IPS DF 4.7 (cell line): Measurements from ENCODE around the gene MYH16.
"Not testable (repeated sequence)": the region's sequence is repeated elsewhere in the genome, so short reads cannot be mapped to it uniquely, and the experiment has no call there.

ENCODE experiments used
- DNase-seq: peaks from one replicate; pipeline ENCODE4 v3.0.0-alpha.2; 2013; ENCODE audit warnings: low spot score; ENCODE audit errors: extremely low read depth

The MYH16 gene

GRCh38 chr7:99272476-99273045 is at the start of gene MYH16:
Gene MYH16, plus strand, starts transcription at chr7:99272839.
- no peak for DNase-seq

GRCh38 chr7:99224263-99224898 is 48.3 kb upstream of the MYH16 start:
- DNase-seq = not testable (repeated sequence)

GRCh38 chr7:99224899-99225265 is 47.8 kb upstream of the MYH16 start:
- no peak for DNase-seq

- no peak for DNase-seq
Measured at GRCh38 chr7:99229234-99229633, 43.4 kb upstream of the MYH16 start.

GRCh38 chr7:99232082-99232770 is 40.4 kb upstream of the MYH16 start:
- no peak for DNase-seq

GRCh38 chr7:99232955-99233354 is 39.7 kb upstream of the MYH16 start:
- not testable (repeated sequence) for DNase-seq

- DNase-seq = no peak
Measured at GRCh38 chr7:99234185-99234584, 38.5 kb upstream of the MYH16 start.

- no peak for DNase-seq
Measured at GRCh38 chr7:99235925-99236324, 36.7 kb upstream of the MYH16 start.

- not testable (repeated sequence) for DNase-seq
Measured at GRCh38 chr7:99237876-99238275, 34.8 kb upstream of the MYH16 start.

GRCh38 chr7:99238558-99239341 is 33.9 kb upstream of the MYH16 start:
- DNase-seq = no peak

GRCh38 chr7:99242682-99243081 is 30.0 kb upstream of the MYH16 start:
- no peak for DNase-seq

GRCh38 chr7:99243751-99244337 is 28.8 kb upstream of the MYH16 start:
- DNase-seq = no peak

- DNase-seq = no peak
Measured at GRCh38 chr7:99244939-99245338, 27.7 kb upstream of the MYH16 start.

- no peak for DNase-seq
Measured at GRCh38 chr7:99248391-99249095, 24.1 kb upstream of the MYH16 start.

GRCh38 chr7:99249985-99250575 is 22.6 kb upstream of the MYH16 start:
- DNase-seq = no peak

- no peak for DNase-seq
Measured at GRCh38 chr7:99252166-99252895, 20.3 kb upstream of the MYH16 start.

- no peak for DNase-seq
Measured at GRCh38 chr7:99253369-99253768, 19.3 kb upstream of the MYH16 start.

GRCh38 chr7:99254390-99254789 is 18.2 kb upstream of the MYH16 start:
- no peak for DNase-seq

- no peak for DNase-seq
Measured at GRCh38 chr7:99255463-99255862, 17.2 kb upstream of the MYH16 start.

- no peak for DNase-seq
Measured at GRCh38 chr7:99257065-99257464, 15.6 kb upstream of the MYH16 start.
